ENCODE results near the gene OPCML.
A peak's percentile ranks its signal among the peaks of the same experiment; 100 is the strongest.

OPCML gene

DNA sequence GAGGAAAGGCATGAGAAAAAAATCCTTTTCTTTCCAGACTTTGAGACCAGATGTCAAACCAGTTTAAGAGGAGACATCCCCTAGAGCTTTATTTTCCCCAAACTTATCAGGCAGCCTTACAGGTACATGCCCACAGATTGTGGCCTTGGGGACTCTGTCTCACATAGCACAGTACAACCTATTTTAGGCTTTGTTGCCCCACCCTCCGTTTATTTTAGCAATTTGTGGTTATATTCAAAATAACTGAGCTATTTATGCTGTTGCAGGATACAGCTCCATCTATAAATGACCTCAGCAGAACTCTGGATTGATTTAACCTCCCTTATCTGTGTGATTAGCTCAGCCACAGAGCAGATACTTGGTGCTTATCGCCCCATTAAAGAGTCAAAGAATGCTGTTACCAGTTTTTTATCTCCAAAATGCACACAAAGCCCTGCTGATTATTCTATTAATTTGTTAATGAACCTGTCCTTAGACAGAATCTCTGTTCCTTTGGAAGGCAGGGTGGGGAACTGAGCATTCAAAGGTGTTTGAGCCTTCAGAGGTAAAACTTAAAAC lies 525.2 kb downstream of the OPCML start:
- no CpG with 5 or more reads among the region's 2 CpGs for WGBS, 2 donors (ENCODE audit: extremely low coverage in 2 of 2, insufficient read length in 2 of 2, insufficient replicate concordance in 1 of 2)

DNA sequence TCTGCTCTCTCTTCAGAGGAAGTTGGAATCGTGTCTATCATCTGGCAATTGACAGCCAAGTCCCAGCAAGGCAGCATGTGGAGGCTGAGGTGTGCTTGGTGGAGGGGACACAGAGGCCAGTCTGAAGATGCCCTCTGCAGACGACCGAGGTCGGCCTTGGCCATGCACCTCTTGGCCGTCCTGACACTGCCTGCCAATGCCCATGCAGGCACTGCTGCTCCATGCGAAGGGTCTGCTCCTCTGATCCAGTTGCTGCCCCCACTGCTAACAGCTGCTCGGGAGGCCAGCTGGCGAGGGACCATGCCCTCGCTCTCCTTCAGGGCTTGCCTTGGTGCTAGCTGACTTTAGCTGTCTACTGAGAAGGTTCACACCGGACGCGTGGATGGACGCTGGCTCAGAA lies 527.9 kb downstream of the OPCML start:
- no peak overlapping the region for H4K8ac ChIP-seq (ENCODE audit: low read depth, low read length)
- H3K36me3 ChIP-seq (replicated peaks in 1 of 2; ENCODE audit: control insufficient read depth in 2 of 2, insufficient read depth in 2 of 2, low read length in 2 of 2) = no peaks in the 10 kb centered on the region
- H3K79me1 ChIP-seq (ENCODE audit: low read depth, low read length) = no peaks in the 10 kb centered on the region
- H3K14ac ChIP-seq (ENCODE audit: low read length) = no peak overlapping the region
- no peak overlapping the region for H2BK120ac ChIP-seq (ENCODE audit: low read depth, low read length)
- no peak overlapping the region for H2AFZ ChIP-seq (ENCODE audit: low read length)
- peaks cover 0 to 4% of the 10 kb centered on the region in 2 donors for H3K9me3 ChIP-seq (replicated peaks in 1 of 2; ENCODE audit: control insufficient read depth in 2 of 2, insufficient read depth in 1 of 2, low read depth in 1 of 2, low read length in 2 of 2)
- no peak overlapping the region for H2BK5ac ChIP-seq (ENCODE audit: low read length)
- WGBS, 2 donors (ENCODE audit: extremely low coverage in 2 of 2, insufficient read length in 2 of 2, insufficient replicate concordance in 1 of 2) = no CpG with 5 or more reads among the region's 13 CpGs
- H2BK15ac ChIP-seq (ENCODE audit: low read length) = no peak overlapping the region
- H4K91ac ChIP-seq (ENCODE audit: low read depth, low read length, poor library complexity) = no peak overlapping the region
- H3K4ac ChIP-seq (ENCODE audit: low read length) = no peak overlapping the region
- H3K27me3 ChIP-seq (ENCODE audit: control insufficient read depth in 3 of 3, insufficient read depth in 3 of 3, low read depth in 1 of 3, low read length in 3 of 3) = no peaks in the 10 kb centered on the region
- peaks cover 0 to 3% of the 10 kb centered on the region in 2 donors for H3K4me1 ChIP-seq (ENCODE audit: control insufficient read depth in 2 of 2, insufficient read depth in 1 of 2, low read depth in 1 of 2, low read length in 2 of 2)
- H3K4me2 ChIP-seq (ENCODE audit: insufficient read depth, low read length, poor library complexity, severe bottlenecking) = no peak overlapping the region
- no peak overlapping the region for H2AK5ac ChIP-seq (ENCODE audit: low read depth, low read length)
- no peak overlapping the region for H3K27ac ChIP-seq (replicated peaks; ENCODE audit: low read length)
- H3K9ac ChIP-seq (ENCODE audit: low read depth, low read length, poor library complexity) = no peak overlapping the region
- H2BK12ac ChIP-seq (ENCODE audit: low read length) = no peak overlapping the region
- H3K4me3 ChIP-seq (ENCODE audit: low read length in 2 of 2) = no peak overlapping the region
- peak overlapping the region; percentile 49 for H3K18ac ChIP-seq (ENCODE audit: low read length)
- DNase-seq (ENCODE audit: low spot score) = no peak
- peak overlapping the region; percentile 57 for H3K23ac ChIP-seq (ENCODE audit: low read depth, low read length, poor library complexity)

More for the DNA sequence above, 525.2 kb downstream of the OPCML start:
- H3K27me3 ChIP-seq (ENCODE audit: control insufficient read depth in 3 of 3, insufficient read depth in 3 of 3, low read depth in 1 of 3, low read length in 3 of 3) = no peaks in the 10 kb centered on the region
- H3K27ac ChIP-seq (replicated peaks; ENCODE audit: low read length) = no peak overlapping the region
- no peak overlapping the region for H3K14ac ChIP-seq (ENCODE audit: low read length)
- no peak overlapping the region for H3K9ac ChIP-seq (ENCODE audit: low read depth, low read length, poor library complexity)
- H2BK5ac ChIP-seq (ENCODE audit: low read length) = no peak overlapping the region
- H3K18ac ChIP-seq (ENCODE audit: low read length) = no peak overlapping the region
- H4K91ac ChIP-seq (ENCODE audit: low read depth, low read length, poor library complexity) = no peak overlapping the region
- no peaks in the 10 kb centered on the region for H3K79me1 ChIP-seq (ENCODE audit: low read depth, low read length)
- DNase-seq (ENCODE audit: low spot score) = no peak
- H3K36me3 ChIP-seq (replicated peaks in 1 of 2; ENCODE audit: control insufficient read depth in 2 of 2, insufficient read depth in 2 of 2, low read length in 2 of 2) = no peaks in the 10 kb centered on the region
- H3K4me2 ChIP-seq (ENCODE audit: insufficient read depth, low read length, poor library complexity, severe bottlenecking) = no peak overlapping the region
- H2AFZ ChIP-seq (ENCODE audit: low read length) = no peak overlapping the region
- no peaks in the 10 kb centered on the region for H3K4me1 ChIP-seq (ENCODE audit: control insufficient read depth in 2 of 2, insufficient read depth in 1 of 2, low read depth in 1 of 2, low read length in 2 of 2)
- H3K23ac ChIP-seq (ENCODE audit: low read depth, low read length, poor library complexity) = no peak overlapping the region
- H3K9me3 ChIP-seq (replicated peaks in 1 of 2; ENCODE audit: control insufficient read depth in 2 of 2, insufficient read depth in 1 of 2, low read depth in 1 of 2, low read length in 2 of 2) = peaks cover 0 to 4% of the 10 kb centered on the region in 2 donors
- H4K8ac ChIP-seq (ENCODE audit: low read depth, low read length) = no peak overlapping the region
- no peak overlapping the region for H2BK120ac ChIP-seq (ENCODE audit: low read depth, low read length)
- H2BK12ac ChIP-seq (ENCODE audit: low read length) = no peak overlapping the region
- H2BK15ac ChIP-seq (ENCODE audit: low read length) = no peak overlapping the region
- no peak overlapping the region for H3K4me3 ChIP-seq (ENCODE audit: low read length in 2 of 2)
- no peak overlapping the region for H2AK5ac ChIP-seq (ENCODE audit: low read depth, low read length)
- H3K4ac ChIP-seq (ENCODE audit: low read length) = no peak overlapping the region

GRCh38 chr11:132999516-132999915 lies 532.8 kb downstream of the OPCML start:
- Histone ChIP-seq H4K91ac (ENCODE audit: low read depth, low read length, poor library complexity) (no peak overlapping the region), H2BK15ac (ENCODE audit: low read length) (no peak overlapping the region), H3K23ac (ENCODE audit: low read depth, low read length, poor library complexity) (no peak overlapping the region), H2AFZ (ENCODE audit: low read length) (no peak overlapping the region), H3K14ac (ENCODE audit: low read length) (no peak overlapping the region), H3K4me3 (ENCODE audit: low read length in 2 of 2) (no peak overlapping the region), H3K18ac (ENCODE audit: low read length) (no peak overlapping the region), H2BK12ac (ENCODE audit: low read length) (no peak overlapping the region), H3K4ac (ENCODE audit: low read length) (no peak overlapping the region), H2BK120ac (ENCODE audit: low read depth, low read length) (no peak overlapping the region), H2BK5ac (ENCODE audit: low read length) (no peak overlapping the region), H3K4me1 (ENCODE audit: control insufficient read depth in 2 of 2, insufficient read depth in 1 of 2, low read depth in 1 of 2, low read length in 2 of 2) (peaks cover 0 to 3% of the 10 kb centered on the region in 2 donors), H3K27me3 (ENCODE audit: control insufficient read depth in 3 of 3, insufficient read depth in 3 of 3, low read depth in 1 of 3, low read length in 3 of 3) (peaks cover 0 to 6% (median 4%) of the 10 kb centered on the region in 3 experiments), H3K9me3 (replicated peaks in 1 of 2; ENCODE audit: control insufficient read depth in 2 of 2, insufficient read depth in 1 of 2, low read depth in 1 of 2, low read length in 2 of 2) (no peaks in the 10 kb centered on the region), H3K36me3 (replicated peaks in 1 of 2; ENCODE audit: control insufficient read depth in 2 of 2, insufficient read depth in 2 of 2, low read length in 2 of 2) (no peaks in the 10 kb centered on the region), H3K79me1 (ENCODE audit: low read depth, low read length) (no peaks in the 10 kb centered on the region), H3K4me2 (ENCODE audit: insufficient read depth, low read length, poor library complexity, severe bottlenecking) (no peak overlapping the region), H3K27ac (replicated peaks; ENCODE audit: low read length) (no peak overlapping the region), H3K9ac (ENCODE audit: low read depth, low read length, poor library complexity) (no peak overlapping the region), H4K8ac (ENCODE audit: low read depth, low read length) (no peak overlapping the region), H2AK5ac (ENCODE audit: low read depth, low read length) (no peak overlapping the region)
- no CpG with 5 or more reads among the region's 12 CpGs for WGBS, 2 donors (ENCODE audit: extremely low coverage in 2 of 2, insufficient read length in 2 of 2, insufficient replicate concordance in 1 of 2)
- DNase-seq (ENCODE audit: low spot score) = no peak

- H3K79me1 ChIP-seq (ENCODE audit: low read depth, low read length) = no peaks in the 10 kb centered on the region
- H3K14ac ChIP-seq (ENCODE audit: low read length) = no peak overlapping the region
- no peak overlapping the region for H2BK12ac ChIP-seq (ENCODE audit: low read length)
- H3K27me3 ChIP-seq (ENCODE audit: control insufficient read depth in 3 of 3, insufficient read depth in 3 of 3, low read depth in 1 of 3, low read length in 3 of 3) = peaks cover 0 to 9% (median 4%) of the 10 kb centered on the region in 3 experiments
- no peak overlapping the region for H2BK5ac ChIP-seq (ENCODE audit: low read length)
- H2BK120ac ChIP-seq (ENCODE audit: low read depth, low read length) = no peak overlapping the region
- no peak overlapping the region for H2BK15ac ChIP-seq (ENCODE audit: low read length)
- no peak overlapping the region for H2AFZ ChIP-seq (ENCODE audit: low read length)
- H4K8ac ChIP-seq (ENCODE audit: low read depth, low read length) = no peak overlapping the region
- H2AK5ac ChIP-seq (ENCODE audit: low read depth, low read length) = no peak overlapping the region
- no CpG with 5 or more reads among the region's 5 CpGs for WGBS, 2 donors (ENCODE audit: extremely low coverage in 2 of 2, insufficient read length in 2 of 2, insufficient replicate concordance in 1 of 2)
- H3K36me3 ChIP-seq (replicated peaks in 1 of 2; ENCODE audit: control insufficient read depth in 2 of 2, insufficient read depth in 2 of 2, low read length in 2 of 2) = no peaks in the 10 kb centered on the region
- DNase-seq (ENCODE audit: low spot score) = no peak
- H3K27ac ChIP-seq (replicated peaks; ENCODE audit: low read length) = no peak overlapping the region
- H3K4me3 ChIP-seq (ENCODE audit: low read length in 2 of 2) = no peak overlapping the region
- no peak overlapping the region for H3K18ac ChIP-seq (ENCODE audit: low read length)
- H3K4me1 ChIP-seq (ENCODE audit: control insufficient read depth in 2 of 2, insufficient read depth in 1 of 2, low read depth in 1 of 2, low read length in 2 of 2) = peaks cover 0 to 4% of the 10 kb centered on the region in 2 donors
- no peaks in the 10 kb centered on the region for H3K9me3 ChIP-seq (replicated peaks in 1 of 2; ENCODE audit: control insufficient read depth in 2 of 2, insufficient read depth in 1 of 2, low read depth in 1 of 2, low read length in 2 of 2)
- no peak overlapping the region for H3K4me2 ChIP-seq (ENCODE audit: insufficient read depth, low read length, poor library complexity, severe bottlenecking)
- no peak overlapping the region for H3K23ac ChIP-seq (ENCODE audit: low read depth, low read length, poor library complexity)
- H3K9ac ChIP-seq (ENCODE audit: low read depth, low read length, poor library complexity) = no peak overlapping the region
- no peak overlapping the region for H3K4ac ChIP-seq (ENCODE audit: low read length)
- no peak overlapping the region for H4K91ac ChIP-seq (ENCODE audit: low read depth, low read length, poor library complexity)
Observed at GRCh38 chr11:132999031-132999430, 533.3 kb downstream of the OPCML start.
